OCI-LY7 (cell line): ENCODE data around the gene HSD17B11. TPM values are rescaled to one million over a fixed set of nuclear protein-coding genes. Genes with fewer than 3 reads are reported as not detected.

Source experiments
- BruUV-seq: library from RNA; stranded (reverse); fragments of 400-500 nt; replicated peaks from 2 replicates; lab custom pipeline; 2021; lab: Mats Ljungman, UMichigan
- CTCF ChIA-PET: fragments of 300-600 bp; sonication (Branson Sonifier 250); formaldehyde crosslinking; loops from one replicate; lab custom pipeline; 2022; ENCODE audit warnings: antibody characterized with exemption; ENCODE audit not compliant: unreplicated experiment; lab: Charles Lee
- POLR2A ChIA-PET: fragments of 300-600 bp; sonication (Branson Sonifier 250); formaldehyde crosslinking; loops from one replicate; lab custom pipeline; 2022; ENCODE audit warnings: antibody characterized with exemption; lab: Charles Lee
- DNase-seq: peaks from one replicate; pipeline ENCODE4 v3.0.0-alpha.2; 2015; ENCODE audit warnings: low spot score
- H2AFZ ChIP-seq: fragments of 200-600 bp; sonication (generic), shearing (Covaris generic); 2 replicates; pipeline ENCODE4 v1.6.1; 2014; ENCODE audit warnings: mild to moderate bottlenecking, antibody characterized with exemption, low read length, moderate library complexity
- H3K27ac ChIP-seq: fragments of 200-600 bp; sonication (generic); 2 replicates; pipeline ENCODE4 v1.5.1; 2014; ENCODE audit warnings: mixed run types, low read depth, mild to moderate bottlenecking, moderate library complexity, low read length, inconsistent platforms; ENCODE audit not compliant: poor library complexity, severe bottlenecking
- H3K36me3 ChIP-seq: fragments of 200-600 bp; sonication (generic); 2 replicates; pipeline ENCODE4 v1.6.1; 2014; ENCODE audit warnings: mild to moderate bottlenecking, antibody characterized with exemption, low read length, moderate library complexity, mixed read lengths; ENCODE audit not compliant: insufficient read depth
- H3K4me1 ChIP-seq: fragments of 200-600 bp; sonication (generic); 2 replicates; pipeline ENCODE4 v1.5.1; 2014; ENCODE audit warnings: mild to moderate bottlenecking, low read length; ENCODE audit not compliant: insufficient read depth, poor library complexity, severe bottlenecking
- H3K4me2 ChIP-seq: fragments of 200-600 bp; sonication (generic); 2 replicates; pipeline ENCODE4 v1.6.1; 2014; ENCODE audit warnings: mild to moderate bottlenecking, low read length
- H3K4me3 ChIP-seq: fragments of 200-600 bp; sonication (generic); 2 replicates; pipeline ENCODE4 v1.5.1; 2014; ENCODE audit warnings: mild to moderate bottlenecking, low read depth, low read length; ENCODE audit not compliant: poor library complexity, severe bottlenecking
- H3K79me2 ChIP-seq: fragments of 200-600 bp; sonication (generic); 2 replicates; pipeline ENCODE4 v1.6.1; 2016; ENCODE audit warnings: low read depth, mild to moderate bottlenecking, low read length, moderate library complexity, mixed read lengths; ENCODE audit not compliant: insufficient read depth
- H3K9me2 ChIP-seq: fragments of 200-600 bp; sonication (generic); 2 replicates; pipeline ENCODE4 v1.6.1; 2016; ENCODE audit warnings: mild to moderate bottlenecking, low read length, mixed read lengths; ENCODE audit not compliant: insufficient read depth
- H3K9me3 ChIP-seq: fragments of 200-600 bp; sonication (generic); 2 replicates; pipeline ENCODE4 v1.6.1; 2014; ENCODE audit warnings: mild to moderate bottlenecking, mixed run types, low read length, mixed read lengths
- H4K20me1 ChIP-seq: fragments of 200-600 bp; sonication (generic); 2 replicates; pipeline ENCODE4 v1.6.1; 2014; ENCODE audit warnings: mild to moderate bottlenecking, antibody characterized with exemption, low read length, moderate library complexity, mixed read lengths; ENCODE audit not compliant: insufficient read depth
- CTCF ChIP-seq: fragments of 200-600 bp; sonication (generic); conservative IDR thresholded peaks from 2 replicates; pipeline ENCODE4 v1.5.1; 2014; ENCODE audit warnings: mild to moderate bottlenecking, antibody characterized with exemption, low read length, moderate library complexity, mixed read lengths
- EZH2phosphoT487 ChIP-seq: fragments of 200-600 bp; sonication (generic); IDR thresholded peaks from 2 replicates; pipeline ENCODE4 v1.6.1; 2018; ENCODE audit warnings: low read depth, borderline replicate concordance, mild to moderate bottlenecking, mixed run types, antibody characterized with exemption, low read length, moderate library complexity, mixed read lengths
- intact Hi-C: fragments of 100-400 bp; cut with micrococcal nuclease; formaldehyde crosslinking; loops from one replicate; pipeline ENCODE4 v1.10.0; 2022; ENCODE audit not compliant: unreplicated experiment
- total RNA-seq, 2 experiments: library from RNA; depleted of rRNA in 1 of 2; stranded (reverse); fragments of >200 nt in 1 of 2; shearing (Covaris generic) in 1 of 2; gene quantifications; 2 replicates each; pipeline ENCODE4 v1.2.3, GENCODE V29; 2014 to 2022

HSD17B11 gene
- total RNA-seq, 2 experiments from 2014 or later, result 8.7 to 9.0 TPM

GRCh38 chr4:87377816-87378215 is 13.2 kb downstream of the HSD17B11 start:
- Histone ChIP-seq H4K20me1 (no peaks in the 10 kb centered on the region), H2AFZ (no peak overlapping the region), H3K4me3 (no peak overlapping the region), H3K36me3 (peaks cover 7% of the 10 kb centered on the region), H3K9me2 (no peaks in the 10 kb centered on the region), H3K4me2 (no peak overlapping the region), H3K9me3 (no peaks in the 10 kb centered on the region), H3K4me1 (no peaks in the 10 kb centered on the region), H3K79me2 (no peaks in the 10 kb centered on the region), H3K27ac (no peak overlapping the region)
- ChIA-PET CTCF (no interaction called here), POLR2A (interaction anchor here (0.7 to 1.7 kb wide), 3 partner anchors 14 to 45 kb away, joined by 3 to 6 read pairs (median 5); partner anchors contain the start of gene HSD17B11)
- no peak for DNase-seq
- no TSS peak for BruUV-seq
- TF ChIP-seq EZH2phosphoT487, result no peak
- TF ChIP-seq CTCF, result no peak
- intact Hi-C loops, result loop anchor here (1.0 kb wide), 1 partner anchor 84 kb away; no protein-coding TSS in a partner anchor

- intact Hi-C loops, result loop anchor here (1.0 kb wide), 1 partner anchor 89 kb away; no protein-coding TSS in a partner anchor
- H3K36me3 ChIP-seq, result peaks cover 22% of the 10 kb centered on the region
- POLR2A ChIA-PET, result interaction anchor here (1.3 kb wide), 1 partner anchor 15 kb away, joined by 5 read pairs; the partner anchor contains the start of gene HSD17B11
- H3K4me2 ChIP-seq, result no peak overlapping the region
- H4K20me1 ChIP-seq, result no peaks in the 10 kb centered on the region
- H3K79me2 ChIP-seq, result no peaks in the 10 kb centered on the region
- H3K9me3 ChIP-seq, result no peaks in the 10 kb centered on the region
- H2AFZ ChIP-seq, result no peak overlapping the region
- no TSS peak for BruUV-seq
- CTCF ChIA-PET, result interaction anchor here (0.6 kb wide), 2 partner anchors 92 to 96 kb away, joined by 3 read pairs; no protein-coding TSS in a partner anchor
- H3K27ac ChIP-seq, result no peak overlapping the region
- TF ChIP-seq EZH2phosphoT487 (no peak), CTCF (peak; percentile 95)
- peak; percentile 45 for DNase-seq
- H3K4me1 ChIP-seq, result no peaks in the 10 kb centered on the region
- no peaks in the 10 kb centered on the region for H3K9me2 ChIP-seq
- no peak overlapping the region for H3K4me3 ChIP-seq
Measured at GRCh38 chr4:87375719-87376291, 15.2 kb downstream of the HSD17B11 start.

- no TSS peak for BruUV-seq
- TF ChIP-seq CTCF (no peak), EZH2phosphoT487 (no peak)
- H3K36me3 ChIP-seq, result peaks cover 51% of the 10 kb centered on the region
Measured at GRCh38 chr4:87370068-87370467, 20.9 kb downstream of the HSD17B11 start.

More at GRCh38 chr4:87370068-87370467, 20.9 kb downstream of the HSD17B11 start:
- no peak overlapping the region for H2AFZ ChIP-seq
- H3K9me3 ChIP-seq, result peaks cover 6% of the 10 kb centered on the region; the same call in 1 of the 2 replicates
- no peak overlapping the region for H3K27ac ChIP-seq
- intact Hi-C loops, result no loop called here
- no peaks in the 10 kb centered on the region for H3K9me2 ChIP-seq
- H3K4me3 ChIP-seq, result no peak overlapping the region
- DNase-seq, result no peak
- H3K4me2 ChIP-seq, result no peak overlapping the region
- no peaks in the 10 kb centered on the region for H3K4me1 ChIP-seq
- ChIA-PET CTCF (no interaction called here), POLR2A (interaction anchor here (1.0 kb wide), 2 partner anchors 12 to 65 kb away, joined by 3 to 5 read pairs; no protein-coding TSS in a partner anchor)
- no peaks in the 10 kb centered on the region for H4K20me1 ChIP-seq
- no peaks in the 10 kb centered on the region for H3K79me2 ChIP-seq
